Erythroblast (primary cell): ENCODE measurements around the gene ZNF366.

Source experiments
- DNase-seq, 2 experiments: peaks; one replicate each; lab custom pipeline; 2025; lab: John Stamatoyannopoulos, UW
- GATA1 ChIP-seq: IDR thresholded peaks from 2 replicates; pipeline ENCODE4 v1.6.1; 2011; ENCODE audit warnings: low read depth, mild to moderate bottlenecking, control low read depth, low read length, moderate library complexity
- POLR2A ChIP-seq: IDR thresholded peaks from 2 replicates; pipeline ENCODE4 v1.6.1; 2011; ENCODE audit warnings: mild to moderate bottlenecking, low read length

ZNF366 gene

GRCh38 chr5:72507231-72507906 lies at the start of gene ZNF366:
Gene ZNF366, minus strand, starts transcription at chr5:72507410. Its CDS starts 45,914 bp downstream, at chr5:72461496.
- no peak for TF ChIP-seq POLR2A
- TF ChIP-seq GATA1 = no peak
- DNase-seq = no peak

- TF ChIP-seq POLR2A (no peak), GATA1 (no peak)
- DNase-seq = peak; percentile 62
Observed at GRCh38 chr5:72556351-72557166, 49.3 kb upstream of the ZNF366 start.

GRCh38 chr5:72555871-72556270 lies 48.7 kb upstream of the ZNF366 start:
- TF ChIP-seq POLR2A (no peak), GATA1 (no peak)
- no peak for DNase-seq

- DNase-seq = no peak
- TF ChIP-seq GATA1 (no peak), POLR2A (no peak)
Observed at GRCh38 chr5:72554897-72555296, 47.7 kb upstream of the ZNF366 start.

- DNase-seq = no peak
Observed at GRCh38 chr5:72552041-72552557, 44.9 kb upstream of the ZNF366 start.

GRCh38 chr5:72550595-72550994 lies 43.4 kb upstream of the ZNF366 start:
- TF ChIP-seq POLR2A (no peak), GATA1 (no peak)
- DNase-seq = no peak

More at GRCh38 chr5:72552041-72552557, 44.9 kb upstream of the ZNF366 start:
- no peak for TF ChIP-seq POLR2A
- no peak for TF ChIP-seq GATA1

GRCh38 chr5:72543811-72544210 lies 36.6 kb upstream of the ZNF366 start:
- no peak for DNase-seq
- TF ChIP-seq POLR2A (no peak), GATA1 (no peak)

- TF ChIP-seq POLR2A (no peak), GATA1 (no peak)
- DNase-seq = no peak
Observed at GRCh38 chr5:72543365-72543764, 36.2 kb upstream of the ZNF366 start.

GRCh38 chr5:72542695-72543094 lies 35.5 kb upstream of the ZNF366 start:
- TF ChIP-seq POLR2A (no peak), GATA1 (no peak)
- DNase-seq = no peak

- no peak for TF ChIP-seq GATA1
- no peak for TF ChIP-seq POLR2A
- no peak for DNase-seq
Observed at GRCh38 chr5:72541501-72542225, 34.5 kb upstream of the ZNF366 start.

GRCh38 chr5:72540759-72541438 lies 33.7 kb upstream of the ZNF366 start:
- TF ChIP-seq POLR2A = no peak
- TF ChIP-seq GATA1 = no peak
- no peak for DNase-seq

GRCh38 chr5:72539726-72540125 lies 32.5 kb upstream of the ZNF366 start:
- no peak for DNase-seq
- no peak for TF ChIP-seq GATA1
- TF ChIP-seq POLR2A = no peak

- no peak for TF ChIP-seq POLR2A
- no peak for DNase-seq
Observed at GRCh38 chr5:72539038-72539437, 31.8 kb upstream of the ZNF366 start.

- TF ChIP-seq GATA1 (no peak), POLR2A (no peak)
- DNase-seq = no peak
Observed at GRCh38 chr5:72537166-72537565, 30.0 kb upstream of the ZNF366 start.
